Naive B cell (primary cell): ENCODE measurements around the gene VTA1. TPM values are rescaled to one million over a fixed set of nuclear protein-coding genes. Genes with fewer than 3 reads are reported as not detected.

Experiments
- ATAC-seq, 2 donors: fragments of 150-1000 bp; cut with Tn5 transposase; 2 replicates each; pipeline ENCODE4 v1.10.0; 2021; ENCODE audit warnings: low read depth in 2 of 2, mild to moderate bottlenecking in 2 of 2, moderate library complexity in 2 of 2
- DNase-seq: peaks from one replicate; pipeline ENCODE4 v3.0.0; 2022
- H3K27ac Mint-ChIP-seq, 6 donors: one replicate each; pipeline ENCODE4 v1.8.0; 2020 to 2022; ENCODE audit warnings: mild to moderate bottlenecking in 6 of 6, mixed read lengths in 6 of 6, moderate library complexity in 5 of 6, inconsistent platforms in 2 of 6
- H3K27me3 Mint-ChIP-seq, 3 donors: one replicate each; pipeline ENCODE4 v1.8.0; 2021 to 2022; ENCODE audit warnings: mixed read lengths in 3 of 3, mild to moderate bottlenecking in 1 of 3
- H3K36me3 Mint-ChIP-seq, 2 donors: one replicate each; pipeline ENCODE4 v1.8.0; 2020 to 2022; ENCODE audit warnings: mixed read lengths in 2 of 2, inconsistent platforms in 1 of 2, mild to moderate bottlenecking in 1 of 2
- H3K4me1 Mint-ChIP-seq, 3 donors: one replicate each; pipeline ENCODE4 v1.8.0; 2020 to 2022; ENCODE audit warnings: mixed read lengths in 3 of 3, inconsistent platforms in 1 of 3, mild to moderate bottlenecking in 1 of 3, moderate library complexity in 1 of 3
- H3K4me3 Mint-ChIP-seq, 8 donors: one replicate each; pipeline ENCODE4 v1.8.0; 2020 to 2022; ENCODE audit warnings: mild to moderate bottlenecking in 8 of 8, mixed read lengths in 8 of 8, moderate library complexity in 8 of 8, inconsistent platforms in 2 of 8
- H3K9me3 Mint-ChIP-seq, 7 donors: one replicate each; pipeline ENCODE4 v1.8.0; 2020 to 2022; ENCODE audit warnings: mixed read lengths in 7 of 7, mild to moderate bottlenecking in 5 of 7, inconsistent platforms in 2 of 7, moderate library complexity in 1 of 7
- polyA plus RNA-seq, 6 donors: library from polyadenylated mRNA; unstranded; fragments of 300-500 nt; fragmentation: Illumina TruSeq; gene quantifications; one replicate each; pipeline ENCODE4 v1.2.3, GENCODE V29; 2021; ENCODE audit warnings: low read depth in 6 of 6

The VTA1 gene
- polyA plus RNA-seq, 6 donors from 2014 or later, result 38.2 to 83.2 (median 61.5) TPM

DNA sequence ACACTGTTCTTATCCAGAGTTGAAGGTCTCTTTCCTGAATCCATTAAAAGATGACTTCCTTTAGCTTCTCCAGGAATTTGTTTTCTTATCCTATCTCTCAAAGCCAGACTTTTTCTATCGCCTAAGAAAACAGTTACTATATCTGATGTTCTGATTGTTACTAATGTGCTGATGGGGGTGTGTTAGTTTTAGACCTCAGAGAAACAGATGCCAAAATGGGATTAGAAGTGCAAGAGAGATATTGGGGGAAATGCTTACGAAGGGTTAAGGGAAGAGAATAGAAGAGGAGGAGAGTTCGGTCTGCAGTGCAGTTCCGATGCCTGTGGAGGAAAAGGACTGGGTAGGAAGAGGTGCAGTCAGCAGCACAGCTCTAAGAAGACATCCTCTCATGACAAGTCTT, 119.0 kb downstream of the VTA1 start:
- Mint-ChIP-seq H3K4me1 (no peaks in the 10 kb centered on the region), H3K4me3 (no peak overlapping the region), H3K36me3 (no peaks in the 10 kb centered on the region), H3K27me3 (no peaks in the 10 kb centered on the region), H3K9me3 (peaks cover 0 to 6% (median 2%) of the 10 kb centered on the region in 7 donors), H3K27ac (peak overlapping the region in 1 of 6 donors; percentile 1)
- no peak for ATAC-seq
- DNase-seq, result no peak

DNA sequence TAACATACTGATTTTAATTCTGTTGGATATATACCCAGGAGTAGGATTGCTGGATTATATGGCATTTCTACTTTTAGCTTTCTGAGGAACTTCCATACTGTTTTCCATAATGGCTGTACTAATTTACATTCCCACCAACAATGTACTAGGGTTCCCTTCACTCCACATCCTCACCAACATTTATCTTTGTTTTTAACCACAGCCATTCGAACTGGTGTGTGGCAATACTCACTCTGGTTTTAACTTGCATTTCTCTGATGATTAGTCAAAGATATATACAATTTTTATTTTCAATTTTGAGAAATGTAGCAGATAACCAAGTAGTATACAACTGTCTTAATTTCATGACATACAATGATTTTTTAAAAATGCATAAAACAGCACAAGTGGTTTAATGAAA, 124.4 kb downstream of the VTA1 start:
- no peak for DNase-seq
- Mint-ChIP-seq H3K4me1 (no peaks in the 10 kb centered on the region), H3K36me3 (no peaks in the 10 kb centered on the region), H3K4me3 (no peak overlapping the region), H3K27me3 (peaks cover 3 to 13% (median 4%) of the 10 kb centered on the region in 3 donors), H3K27ac (no peak overlapping the region), H3K9me3 (no peaks in the 10 kb centered on the region)
- no peak for ATAC-seq

Other genes with a start within 250 kb of the VTA1 start
- not detected for gene GJE1, start 14.3 kb upstream of the VTA1 start, polyA plus RNA-seq
- not detected for gene NMBR, start 141 bp upstream of the VTA1 start, polyA plus RNA-seq
- not detected for gene ADGRG6, start 154.7 kb downstream of the VTA1 start, polyA plus RNA-seq